ENCODE results near the gene STK32A.

The STK32A gene

GRCh38 chr5:147321569-147321968, 86.7 kb downstream of the STK32A start:
- Histone ChIP-seq H3K27ac (ENCODE audit: low read length) (no peak overlapping the region), H3K9ac (ENCODE audit: low read length) (no peak overlapping the region), H3K36me3 (ENCODE audit: control insufficient read depth, low read depth, low read length) (no peaks in the 10 kb centered on the region), H3K4me1 (ENCODE audit: control insufficient read depth, low read depth, low read length) (no peaks in the 10 kb centered on the region), H3K9me3 (ENCODE audit: control insufficient read depth, low read depth, low read length) (no peaks in the 10 kb centered on the region), H3K27me3 (ENCODE audit: control insufficient read depth, insufficient read depth, low read length) (no peaks in the 10 kb centered on the region), H3K4me3 (ENCODE audit: low read length) (no peak overlapping the region)

DNA sequence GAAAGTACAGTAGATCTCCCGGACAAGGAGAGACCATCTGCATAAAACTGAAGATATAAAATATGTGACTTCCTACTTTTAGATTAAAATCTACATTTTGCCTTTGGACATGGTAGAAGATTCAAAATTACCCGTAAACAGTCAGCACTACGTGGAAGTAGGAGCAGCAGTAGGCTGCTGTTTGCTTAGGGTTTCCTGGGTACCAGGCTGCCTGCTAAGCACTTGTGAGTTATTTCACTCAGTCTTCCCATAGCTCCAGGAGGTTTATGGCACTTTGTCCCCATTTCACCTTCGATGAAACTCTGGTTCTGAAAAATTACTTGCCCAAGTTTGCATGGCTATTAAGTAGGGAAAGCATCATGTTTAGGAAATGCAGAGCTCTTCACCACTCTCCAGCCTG, 92.6 kb downstream of the STK32A start:
- Histone ChIP-seq H3K9ac (ENCODE audit: low read length) (no peak overlapping the region), H3K4me3 (ENCODE audit: low read length) (no peak overlapping the region), H3K9me3 (ENCODE audit: control insufficient read depth, low read depth, low read length) (no peaks in the 10 kb centered on the region), H3K36me3 (ENCODE audit: control insufficient read depth, low read depth, low read length) (no peaks in the 10 kb centered on the region), H3K27me3 (ENCODE audit: control insufficient read depth, insufficient read depth, low read length) (no peaks in the 10 kb centered on the region), H3K4me1 (ENCODE audit: control insufficient read depth, low read depth, low read length) (peaks cover under 1% of the 10 kb centered on the region), H3K27ac (ENCODE audit: low read length) (no peak overlapping the region)

- H3K4me3 ChIP-seq (ENCODE audit: low read length): no peak overlapping the region
- H3K27ac ChIP-seq (ENCODE audit: low read length): no peak overlapping the region
- peaks cover 5% of the 10 kb centered on the region for H3K4me1 ChIP-seq (ENCODE audit: control insufficient read depth, low read depth, low read length)
- H3K27me3 ChIP-seq (ENCODE audit: control insufficient read depth, insufficient read depth, low read length): no peaks in the 10 kb centered on the region
- H3K36me3 ChIP-seq (ENCODE audit: control insufficient read depth, low read depth, low read length): no peaks in the 10 kb centered on the region
- no peak overlapping the region for H3K9ac ChIP-seq (ENCODE audit: low read length)
- H3K9me3 ChIP-seq (ENCODE audit: control insufficient read depth, low read depth, low read length): no peaks in the 10 kb centered on the region
These were observed 93.1 kb downstream of the STK32A start for GRCh38 chr5:147327905-147328304.

DNA sequence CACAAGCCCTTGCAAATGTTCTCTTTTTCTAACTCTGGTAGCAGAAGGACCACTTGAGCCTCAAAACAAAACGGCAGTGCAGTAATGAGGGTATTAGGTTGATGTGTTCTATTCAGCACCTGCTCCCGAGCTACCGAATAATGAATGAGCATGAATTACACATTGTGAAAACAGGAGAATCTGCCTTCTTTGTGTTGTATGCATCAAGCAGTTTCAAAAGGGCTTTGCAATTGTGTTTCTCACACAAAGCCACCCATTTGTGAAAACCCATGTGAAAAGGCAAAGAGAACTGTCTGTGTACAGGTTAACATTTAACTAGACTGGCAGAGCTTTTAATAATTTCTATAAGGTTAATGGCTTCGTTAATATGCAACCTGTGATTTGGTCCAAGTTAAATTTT, 97.8 kb downstream of the STK32A start:
- Histone ChIP-seq H3K27me3 (ENCODE audit: control insufficient read depth, insufficient read depth, low read length) (no peaks in the 10 kb centered on the region), H3K4me3 (ENCODE audit: low read length) (no peak overlapping the region), H3K36me3 (ENCODE audit: control insufficient read depth, low read depth, low read length) (no peaks in the 10 kb centered on the region), H3K9ac (ENCODE audit: low read length) (no peak overlapping the region), H3K27ac (ENCODE audit: low read length) (no peak overlapping the region), H3K9me3 (ENCODE audit: control insufficient read depth, low read depth, low read length) (no peaks in the 10 kb centered on the region), H3K4me1 (ENCODE audit: control insufficient read depth, low read depth, low read length) (peaks cover 15% of the 10 kb centered on the region)

DNA sequence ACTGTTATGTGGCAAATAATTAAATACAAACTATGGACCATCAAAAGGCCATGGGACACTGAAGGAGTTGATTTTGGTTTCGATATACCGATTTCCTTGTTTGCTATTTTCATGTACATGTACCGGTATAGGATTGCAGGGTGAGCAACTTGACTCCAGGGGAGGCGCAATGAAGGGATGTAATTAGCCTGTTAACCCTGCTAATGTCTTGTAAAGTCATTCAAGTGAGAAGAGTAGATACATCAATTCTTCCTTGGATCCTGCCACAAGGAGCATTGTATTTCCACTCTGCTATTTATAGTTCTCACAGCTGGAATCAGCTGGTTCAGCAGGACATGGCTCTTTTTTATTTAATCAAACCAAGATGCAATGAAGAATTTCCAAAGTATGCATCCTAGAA, 102.0 kb downstream of the STK32A start:
- H3K9ac ChIP-seq (ENCODE audit: low read length): no peak overlapping the region
- H3K36me3 ChIP-seq (ENCODE audit: control insufficient read depth, low read depth, low read length): no peaks in the 10 kb centered on the region
- H3K27me3 ChIP-seq (ENCODE audit: control insufficient read depth, insufficient read depth, low read length): no peaks in the 10 kb centered on the region
- H3K9me3 ChIP-seq (ENCODE audit: control insufficient read depth, low read depth, low read length): no peaks in the 10 kb centered on the region
- no peak overlapping the region for H3K27ac ChIP-seq (ENCODE audit: low read length)
- H3K4me1 ChIP-seq (ENCODE audit: control insufficient read depth, low read depth, low read length): peaks cover 16% of the 10 kb centered on the region
- H3K4me3 ChIP-seq (ENCODE audit: low read length): no peak overlapping the region

- Histone ChIP-seq H3K27ac (ENCODE audit: low read length) (no peak overlapping the region), H3K9ac (ENCODE audit: low read length) (no peak overlapping the region), H3K36me3 (ENCODE audit: control insufficient read depth, low read depth, low read length) (no peaks in the 10 kb centered on the region), H3K27me3 (ENCODE audit: control insufficient read depth, insufficient read depth, low read length) (no peaks in the 10 kb centered on the region), H3K4me1 (ENCODE audit: control insufficient read depth, low read depth, low read length) (peaks cover 10% of the 10 kb centered on the region), H3K9me3 (ENCODE audit: control insufficient read depth, low read depth, low read length) (no peaks in the 10 kb centered on the region), H3K4me3 (ENCODE audit: low read length) (no peak overlapping the region)
These were observed 104.5 kb downstream of the STK32A start for GRCh38 chr5:147339313-147339712.

GRCh38 chr5:147340941-147341340, 106.1 kb downstream of the STK32A start:
- no peak overlapping the region for H3K9ac ChIP-seq (ENCODE audit: low read length)
- H3K4me1 ChIP-seq (ENCODE audit: control insufficient read depth, low read depth, low read length): peaks cover 10% of the 10 kb centered on the region
- H3K4me3 ChIP-seq (ENCODE audit: low read length): no peak overlapping the region
- H3K36me3 ChIP-seq (ENCODE audit: control insufficient read depth, low read depth, low read length): no peaks in the 10 kb centered on the region
- H3K27me3 ChIP-seq (ENCODE audit: control insufficient read depth, insufficient read depth, low read length): no peaks in the 10 kb centered on the region
- no peaks in the 10 kb centered on the region for H3K9me3 ChIP-seq (ENCODE audit: control insufficient read depth, low read depth, low read length)
- no peak overlapping the region for H3K27ac ChIP-seq (ENCODE audit: low read length)

DNA sequence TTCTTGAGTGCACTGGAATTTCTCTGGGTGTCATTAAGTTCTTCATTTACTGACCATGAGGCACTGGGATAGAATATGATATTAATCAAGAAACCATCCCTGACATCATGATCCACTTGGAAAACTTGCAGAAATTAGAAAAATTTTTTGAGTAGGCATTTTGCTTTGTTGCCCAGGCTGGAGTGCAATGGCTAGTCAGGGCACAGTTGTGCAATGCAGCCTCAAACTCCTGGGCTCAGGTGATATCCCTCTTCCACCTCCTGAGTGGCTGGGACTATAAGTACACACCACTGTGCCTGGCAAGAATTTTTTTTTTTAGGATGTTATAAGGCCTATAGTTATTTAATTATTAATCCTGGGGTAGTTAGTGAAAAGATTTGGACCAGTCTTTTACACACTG, 106.5 kb downstream of the STK32A start:
- peaks cover 10% of the 10 kb centered on the region for H3K4me1 ChIP-seq (ENCODE audit: control insufficient read depth, low read depth, low read length)
- H3K4me3 ChIP-seq (ENCODE audit: low read length): no peak overlapping the region
- H3K27ac ChIP-seq (ENCODE audit: low read length): no peak overlapping the region
- H3K36me3 ChIP-seq (ENCODE audit: control insufficient read depth, low read depth, low read length): no peaks in the 10 kb centered on the region
- H3K9me3 ChIP-seq (ENCODE audit: control insufficient read depth, low read depth, low read length): no peaks in the 10 kb centered on the region
- no peaks in the 10 kb centered on the region for H3K27me3 ChIP-seq (ENCODE audit: control insufficient read depth, insufficient read depth, low read length)
- no peak overlapping the region for H3K9ac ChIP-seq (ENCODE audit: low read length)

GRCh38 chr5:147344861-147345260, 110.0 kb downstream of the STK32A start:
- no peaks in the 10 kb centered on the region for H3K9me3 ChIP-seq (ENCODE audit: control insufficient read depth, low read depth, low read length)
- H3K27me3 ChIP-seq (ENCODE audit: control insufficient read depth, insufficient read depth, low read length): no peaks in the 10 kb centered on the region
- H3K27ac ChIP-seq (ENCODE audit: low read length): no peak overlapping the region
- H3K9ac ChIP-seq (ENCODE audit: low read length): no peak overlapping the region
- H3K4me3 ChIP-seq (ENCODE audit: low read length): no peak overlapping the region
- no peaks in the 10 kb centered on the region for H3K36me3 ChIP-seq (ENCODE audit: control insufficient read depth, low read depth, low read length)
- H3K4me1 ChIP-seq (ENCODE audit: control insufficient read depth, low read depth, low read length): no peaks in the 10 kb centered on the region

DNA sequence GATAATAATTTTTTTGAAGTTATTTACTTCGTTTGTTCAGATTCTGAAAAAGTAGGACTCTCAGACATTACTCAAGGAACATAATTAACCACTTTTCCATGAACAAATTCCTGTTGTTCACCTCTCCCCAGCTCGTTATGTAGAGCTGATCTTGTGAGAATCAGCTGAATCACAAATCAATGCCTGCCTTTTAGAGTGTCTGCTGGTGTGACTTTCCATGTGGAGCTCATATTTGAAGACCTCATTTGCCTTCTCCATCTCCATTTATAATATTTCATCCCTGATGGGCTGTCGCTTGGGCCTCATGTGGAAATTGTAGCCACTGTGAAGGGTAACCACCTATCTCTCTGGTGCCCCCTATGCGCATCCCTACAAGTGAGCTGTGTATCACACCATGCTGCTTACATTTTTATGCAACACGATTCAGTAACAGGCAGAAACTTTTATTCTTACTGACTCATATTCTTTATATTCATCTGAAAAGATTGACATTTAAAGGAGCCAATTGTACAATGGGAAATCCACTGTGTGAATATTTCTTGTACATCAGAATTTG, 111.3 kb downstream of the STK32A start:
- no peak overlapping the region for H3K9ac ChIP-seq (ENCODE audit: low read length)

GRCh38 chr5:147348046-147348445, 113.2 kb downstream of the STK32A start:
- Histone ChIP-seq H3K36me3 (ENCODE audit: control insufficient read depth, low read depth, low read length) (no peaks in the 10 kb centered on the region), H3K9ac (ENCODE audit: low read length) (no peak overlapping the region), H3K27me3 (ENCODE audit: control insufficient read depth, insufficient read depth, low read length) (no peaks in the 10 kb centered on the region), H3K4me3 (ENCODE audit: low read length) (no peak overlapping the region), H3K4me1 (ENCODE audit: control insufficient read depth, low read depth, low read length) (no peaks in the 10 kb centered on the region), H3K27ac (ENCODE audit: low read length) (no peak overlapping the region), H3K9me3 (ENCODE audit: control insufficient read depth, low read depth, low read length) (no peaks in the 10 kb centered on the region)

More for the DNA sequence above, 111.3 kb downstream of the STK32A start:
- Histone ChIP-seq H3K27me3 (ENCODE audit: control insufficient read depth, insufficient read depth, low read length) (no peaks in the 10 kb centered on the region), H3K4me1 (ENCODE audit: control insufficient read depth, low read depth, low read length) (no peaks in the 10 kb centered on the region), H3K9me3 (ENCODE audit: control insufficient read depth, low read depth, low read length) (no peaks in the 10 kb centered on the region), H3K4me3 (ENCODE audit: low read length) (no peak overlapping the region), H3K27ac (ENCODE audit: low read length) (no peak overlapping the region), H3K36me3 (ENCODE audit: control insufficient read depth, low read depth, low read length) (no peaks in the 10 kb centered on the region)

GRCh38 chr5:147348451-147348850, 113.6 kb downstream of the STK32A start:
- no peak overlapping the region for H3K9ac ChIP-seq (ENCODE audit: low read length)
- no peaks in the 10 kb centered on the region for H3K27me3 ChIP-seq (ENCODE audit: control insufficient read depth, insufficient read depth, low read length)
- no peaks in the 10 kb centered on the region for H3K4me1 ChIP-seq (ENCODE audit: control insufficient read depth, low read depth, low read length)
- no peaks in the 10 kb centered on the region for H3K36me3 ChIP-seq (ENCODE audit: control insufficient read depth, low read depth, low read length)
- H3K4me3 ChIP-seq (ENCODE audit: low read length): no peak overlapping the region
- no peaks in the 10 kb centered on the region for H3K9me3 ChIP-seq (ENCODE audit: control insufficient read depth, low read depth, low read length)
- H3K27ac ChIP-seq (ENCODE audit: low read length): no peak overlapping the region
